Heart right ventricle (tissue), 16 donors: ENCODE measurements around the gene SPSB2. TPM values are rescaled to one million over a fixed set of nuclear protein-coding genes. Genes with fewer than 3 reads are reported as not detected.

Experiments
- ATAC-seq, 8 donors: fragments of 200-7000 bp; cut with Tn5 transposase; one replicate each; pipeline ENCODE4 v1.9.1; 2020; ENCODE audit warnings: mild to moderate bottlenecking in 8 of 8, moderate library complexity in 8 of 8, moderate number of reproducible peaks in 1 of 8
- DNase-seq, 2 donors: peaks; one replicate each; pipeline ENCODE4 v3.0.0-alpha.2; 2020
- H3K27ac ChIP-seq, 10 donors: fragments of 200-600 bp; sonication (generic) in 2 of 10; one replicate each; pipeline versions ENCODE4 v1.5.0 to v1.8.0; 2020 to 2022; ENCODE audit warnings: mild to moderate bottlenecking in 3 of 10
- H3K27me3 ChIP-seq, 7 donors: fragments of 200-600 bp; one replicate each; pipeline ENCODE4 v1.8.0; 2021 to 2022; ENCODE audit warnings: mild to moderate bottlenecking in 2 of 7
- H3K36me3 ChIP-seq, 9 donors: fragments of 200-600 bp; sonication (generic) in 1 of 9; one replicate each; pipeline versions ENCODE4 v1.5.0 to v1.8.0; 2020 to 2022; ENCODE audit warnings: mild to moderate bottlenecking in 2 of 9
- H3K4me1 ChIP-seq, 9 donors: fragments of 200-600 bp; sonication (generic) in 1 of 9; one replicate each; pipeline versions ENCODE4 v1.5.0 to v1.8.0; 2020 to 2022; ENCODE audit warnings: mild to moderate bottlenecking in 4 of 9
- H3K4me3 ChIP-seq, 10 donors: fragments of 200-600 bp; sonication (generic) in 2 of 10; one replicate each; pipeline versions ENCODE4 v1.5.0 to v1.8.0; 2020 to 2022; ENCODE audit warnings: mild to moderate bottlenecking in 7 of 10, moderate library complexity in 2 of 10
- H3K9me3 ChIP-seq, 11 donors: fragments of 200-600 bp in 10 of 11; sonication (generic) in 2 of 11; one replicate each; pipeline versions ENCODE4 v1.5.0 to v1.8.0; 2013 to 2022; ENCODE audit warnings: mild to moderate bottlenecking in 2 of 11, control low read depth in 1 of 11, moderate library complexity in 1 of 11
- CTCF ChIP-seq, 9 donors: fragments of 200-600 bp; sonication (generic) in 2 of 9; IDR thresholded peaks; one replicate each; pipeline versions ENCODE4 v1.5.0 to v1.8.0; 2021 to 2022; ENCODE audit warnings: antibody characterized with exemption in 9 of 9, mild to moderate bottlenecking in 5 of 9, moderate library complexity in 1 of 9
- WGBS, 2 donors: extraction: QIAGEN DNeasy Blood & Tissue Kit; methylation state at CpG; one replicate each; pipeline ENCODE4 v1.1.7; 2013; ENCODE audit warnings: inconsistent platforms in 1 of 2; 5-methylcytosine and 5-hydroxymethylcytosine counted together
- intact Hi-C, 10 donors: fragments of 100-400 bp; cut with DNase I; formaldehyde crosslinking; loops; one replicate each; pipeline versions ENCODE4 v1.11.1 to v1.14.2; 2022
- polyA plus RNA-seq, 2 donors: library from polyadenylated mRNA; stranded (reverse); fragments of 200-250 nt; gene quantifications; one replicate each; pipeline ENCODE4 v1.2.3, GENCODE V29; 2013
- total RNA-seq, 10 donors: library from RNA; stranded (reverse); fragmentation: NEBNext Ultra II Directional in 3 of 10; extraction: Animal tissue kit (Norgen Biotek cat#: 25700) in 3 of 10; gene quantifications; one replicate each; pipeline versions ENCODE4 v1.2.1 to v1.2.4, GENCODE V29; 2021 to 2023
- donor health status: Arrhythmogenic right ventricular cardiomyopathy.
- donor health status: ischemic (EF 13 %, LVEDD 7.1; RV severe dilation, severe dysfunction).
- donor health status: healthy with polysubstance abuse.
- donor health status: DM: no; HTN: yes; CAD: no.
- donor health status: DM: no; HTN: no; CAD: no.
- donor health status: ischemic (EF 25% LVEDD 6.9; RV normal size, moderate dysfunction).
- donor health status: ischemic (EF 25% LVEDD 5.7; RV mildly dilated, moderate dysfunction).
- donor health status: healthy.
- donor health status: DM: yes; HTN: yes; CAD: no.
- donor health status: Ischemic cardiomyopathy.
- donor health status: ischemic (EF 35%, LVEDD 5.7; RV mildly dilated, moderate dysfunction).
- donor health status: nonischemic (EF 11% LVEDD 7.7; RV severe dilation, severe dysfunction).
- donor health status: DM: yes; HTN: yes; CAD: no.
- donor health status: PGD.
- donor health status: ischemic (EF 29% LVEDD 5.4; RV normal size, mild dysfunction).
- donor health status: nonischemic (EF 23%, LVEDD 6.1; RV moderate dilation, normal function).

Gene SPSB2
- total and polyA plus RNA-seq, 12 donors = 2.0 to 5.6 (median 3.4) TPM

GRCh38 chr12:6850796-6851152, 22.3 kb downstream of the SPSB2 start:
- peak overlapping the region in 6 of 10 donors; percentile 93 to 99 (median 95) for H3K27ac ChIP-seq
- no peak for ATAC-seq
- intact Hi-C loops = no loop called here
- 23 to 31% methylated on average over 16 of the region's 16 CpGs for WGBS, 2 donors
- peaks cover 3 to 26% (median 16%) of the 10 kb centered on the region in 9 donors for H3K4me1 ChIP-seq
- no peaks in the 10 kb centered on the region for H3K27me3 ChIP-seq
- TF ChIP-seq CTCF (IDR thresholded peaks at IDR 0.05) = no peak
- H3K4me3 ChIP-seq = peak overlapping the region in 9 of 10 donors; percentile 50 to 93 (median 68)
- H3K9me3 ChIP-seq = no peaks in the 10 kb centered on the region
- peaks cover 0 to 52% (median 8%) of the 10 kb centered on the region in 9 donors for H3K36me3 ChIP-seq
- no peak for DNase-seq

- ATAC-seq (no peak), DNase-seq (no peak)
- H3K4me1 ChIP-seq = peaks cover 3 to 26% (median 16%) of the 10 kb centered on the region in 9 donors
- intact Hi-C loops = no loop called here
- WGBS, 2 donors = 67 to 74% methylated on average over 10 of the region's 10 CpGs
- TF ChIP-seq CTCF (IDR thresholded peaks at IDR 0.05) = no peak
- no peaks in the 10 kb centered on the region for H3K9me3 ChIP-seq
- peaks cover 0 to 52% (median 11%) of the 10 kb centered on the region in 9 donors for H3K36me3 ChIP-seq
- peak overlapping the region in 2 of 10 donors; percentile 68 to 71 for H3K4me3 ChIP-seq
- H3K27ac ChIP-seq = no peak overlapping the region
- H3K27me3 ChIP-seq = no peaks in the 10 kb centered on the region
These were observed 23.0 kb downstream of the SPSB2 start for GRCh38 chr12:6849976-6850560.

- no peak for ATAC-seq
- intact Hi-C loops = no loop called here
These were observed 23.7 kb downstream of the SPSB2 start for GRCh38 chr12:6849427-6849826.

GRCh38 chr12:6847676-6848075, 25.4 kb downstream of the SPSB2 start:
- Histone ChIP-seq H3K4me1 (peaks cover 0 to 11% (median 5%) of the 10 kb centered on the region in 9 donors), H3K27me3 (no peaks in the 10 kb centered on the region), H3K4me3 (no peak overlapping the region), H3K36me3 (peaks cover 0 to 73% (median 19%) of the 10 kb centered on the region in 9 donors), H3K27ac (no peak overlapping the region), H3K9me3 (no peaks in the 10 kb centered on the region)
- no peak for ATAC-seq
- TF ChIP-seq CTCF (IDR thresholded peaks at IDR 0.05) = no peak
- intact Hi-C loops = no loop called here
- DNase-seq = no peak
- WGBS, 2 donors = 93 to 97% methylated on average over 2 of the region's 2 CpGs

More at GRCh38 chr12:6849427-6849826, 23.7 kb downstream of the SPSB2 start:
- WGBS, 2 donors = 88 to 95% methylated on average over 2 of the region's 2 CpGs
- TF ChIP-seq CTCF (IDR thresholded peaks at IDR 0.05) = no peak
- Histone ChIP-seq H3K27ac (no peak overlapping the region), H3K36me3 (peaks cover 0 to 56% (median 16%) of the 10 kb centered on the region in 9 donors), H3K27me3 (no peaks in the 10 kb centered on the region), H3K9me3 (no peaks in the 10 kb centered on the region), H3K4me1 (peaks cover 3 to 26% (median 16%) of the 10 kb centered on the region in 9 donors), H3K4me3 (no peak overlapping the region)
- DNase-seq = no peak
